ENCODE measurements around the gene CRBN. TPM values are rescaled to one million over a fixed set of nuclear protein-coding genes. Genes with fewer than 3 reads are reported as not detected.

Gene CRBN
- total and polyA plus RNA-seq, 2 of the 13 experiments (the other 11 are each of a cell fraction or from before 2014, with no cell fraction given): 30.8 to 36.1 TPM

GRCh38 chr3:3126477-3127431 lies 52.7 kb downstream of the CRBN start, which contains the start of gene TRNT1 (continued):
- TF ChIP-seq, protein P1, sequence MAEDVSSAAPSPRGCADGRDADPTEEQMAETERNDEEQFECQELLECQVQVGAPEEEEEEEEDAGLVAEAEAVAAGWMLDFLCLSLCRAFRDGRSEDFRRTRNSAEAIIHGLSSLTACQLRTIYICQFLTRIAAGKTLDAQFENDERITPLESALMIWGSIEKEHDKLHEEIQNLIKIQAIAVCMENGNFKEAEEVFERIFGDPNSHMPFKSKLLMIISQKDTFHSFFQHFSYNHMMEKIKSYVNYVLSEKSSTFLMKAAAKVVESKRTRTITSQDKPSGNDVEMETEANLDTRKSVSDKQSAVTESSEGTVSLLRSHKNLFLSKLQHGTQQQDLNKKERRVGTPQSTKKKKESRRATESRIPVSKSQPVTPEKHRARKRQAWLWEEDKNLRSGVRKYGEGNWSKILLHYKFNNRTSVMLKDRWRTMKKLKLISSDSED (CRISPR knock-in tag; IDR thresholded peaks at IDR 0.05): 0 out of 2 replicates have a peak, but pooled peaks have one; percentile 36
- TF ChIP-seq, protein P2, sequence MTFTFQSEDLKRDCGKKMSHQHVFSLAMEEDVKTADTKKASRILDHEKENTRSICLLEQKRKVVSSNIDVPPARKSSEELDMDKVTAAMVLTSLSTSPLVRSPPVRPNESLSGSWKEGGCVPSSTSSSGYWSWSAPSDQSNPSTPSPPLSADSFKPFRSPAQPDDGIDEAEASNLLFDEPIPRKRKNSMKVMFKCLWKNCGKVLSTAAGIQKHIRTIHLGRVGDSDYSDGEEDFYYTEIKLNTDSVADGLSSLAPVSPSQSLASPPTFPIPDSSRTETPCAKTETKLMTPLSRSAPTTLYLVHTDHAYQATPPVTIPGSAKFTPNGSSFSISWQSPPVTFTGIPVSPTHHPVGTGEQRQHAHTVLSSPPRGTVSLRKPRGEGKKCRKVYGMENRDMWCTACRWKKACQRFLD (CRISPR knock-in tag; IDR thresholded peaks at IDR 0.05; ENCODE audit: borderline replicate concordance): 0 out of 2 replicates have a peak, but pooled peaks have one; percentile 15
- TF ChIP-seq ZNF235 (CRISPR knock-in tag; IDR thresholded peaks at IDR 0.05; ENCODE audit: borderline replicate concordance) (no peak), SIN3A (IDR thresholded peaks at IDR 0.05; ENCODE audit: borderline replicate concordance, low read depth, low read length) (no peak), ZNF367 (CRISPR knock-in tag; IDR thresholded peaks at IDR 0.05; ENCODE audit: borderline replicate concordance) (no peak), BATF2 (CRISPR knock-in tag; IDR thresholded peaks at IDR 0.05) (peak; percentile 80), GATAD2A (CRISPR knock-in tag; IDR thresholded peaks at IDR 0.05) (0 out of 2 replicates have a peak, but pooled peaks have one; percentile 22), CENPX (CRISPR knock-in tag; IDR thresholded peaks at IDR 0.05) (no peak), FIP1L1 (IDR thresholded peaks at IDR 0.05; ENCODE audit: borderline replicate concordance, insufficient read depth, low read depth, low read length) (no peak), ZNF3 (CRISPR knock-in tag; IDR thresholded peaks at IDR 0.05) (no peak), EZH2 (conservative IDR thresholded peaks at IDR 0.05; ENCODE audit: low read depth, low read length) (no peak), ZNF615 (CRISPR knock-in tag; IDR thresholded peaks at IDR 0.05; ENCODE audit: borderline replicate concordance) (no peak), PLSCR1 (CRISPR knock-in tag; IDR thresholded peaks at IDR 0.05; ENCODE audit: borderline replicate concordance) (0 out of 2 replicates have a peak, but pooled peaks have one; percentile 79), ZNF839 (CRISPR knock-in tag; IDR thresholded peaks at IDR 0.05; ENCODE audit: borderline replicate concordance) (no peak), GFI1 (CRISPR knock-in tag; IDR thresholded peaks at IDR 0.05; ENCODE audit: borderline replicate concordance) (0 out of 2 replicates have a peak, but pooled peaks have one; percentile 12), ZNF567 (CRISPR knock-in tag; IDR thresholded peaks at IDR 0.05; ENCODE audit: borderline replicate concordance) (no peak), MBNL3 (CRISPR knock-in tag; conservative IDR thresholded peaks at IDR 0.05) (no peak), ZFP36L1 (CRISPR knock-in tag; IDR thresholded peaks at IDR 0.05) (no peak; the same call in none of the 2 replicates), ZNF503 (CRISPR knock-in tag; IDR thresholded peaks at IDR 0.05) (no peak), NAIF1 (CRISPR knock-in tag; IDR thresholded peaks at IDR 0.05; ENCODE audit: borderline replicate concordance) (0 out of 2 replicates have a peak, but pooled peaks have one; percentile 63), DPF2 (CRISPR knock-in tag; IDR thresholded peaks at IDR 0.05; ENCODE audit: borderline replicate concordance, low read depth) (no peak), ZNF781 (CRISPR knock-in tag; IDR thresholded peaks at IDR 0.05; ENCODE audit: borderline replicate concordance, not compliant biosample characterization) (no peak)

Data from HepG2 (cell line).